Duodenal mucosa (tissue), 2 donors: ENCODE data around the gene ANKRD45.
"Not testable (repeated sequence)": the region's sequence is repeated elsewhere in the genome, so short reads cannot be mapped to it uniquely, and the experiment has no call there.

ENCODE experiments used
- H3K27ac ChIP-seq: one replicate; pipeline ENCODE4 v1.7.0; 2013; ENCODE audit warnings: low read depth, low read length
- H3K27me3 ChIP-seq, 2 donors: one replicate each; pipeline ENCODE4 v1.7.0; 2013; ENCODE audit warnings: low read length in 2 of 2, control low read depth in 1 of 2; ENCODE audit not compliant: insufficient read depth in 2 of 2, control insufficient read depth in 1 of 2
- H3K36me3 ChIP-seq, 2 donors: one replicate each; pipeline ENCODE4 v1.7.0; 2013; ENCODE audit warnings: low read length in 2 of 2, control low read depth in 1 of 2; ENCODE audit not compliant: insufficient read depth in 2 of 2, control insufficient read depth in 1 of 2
- H3K4me1 ChIP-seq, 2 donors: one replicate each; pipeline ENCODE4 v1.7.0; 2013; ENCODE audit warnings: low read length in 2 of 2, control low read depth in 1 of 2; ENCODE audit not compliant: insufficient read depth in 2 of 2, control insufficient read depth in 1 of 2
- H3K4me3 ChIP-seq, 2 donors: one replicate each; pipeline ENCODE4 v1.7.0; 2013; ENCODE audit warnings: low read length in 2 of 2, low read depth in 1 of 2
- H3K9ac ChIP-seq, 2 donors: one replicate each; pipeline ENCODE4 v1.7.0; 2013; ENCODE audit warnings: low read length in 2 of 2, low read depth in 1 of 2
- H3K9me3 ChIP-seq, 2 donors: one replicate each; pipeline ENCODE4 v1.7.0; 2013; ENCODE audit warnings: low read length in 2 of 2, control low read depth in 1 of 2; ENCODE audit not compliant: control insufficient read depth in 1 of 2

ANKRD45 gene

DNA sequence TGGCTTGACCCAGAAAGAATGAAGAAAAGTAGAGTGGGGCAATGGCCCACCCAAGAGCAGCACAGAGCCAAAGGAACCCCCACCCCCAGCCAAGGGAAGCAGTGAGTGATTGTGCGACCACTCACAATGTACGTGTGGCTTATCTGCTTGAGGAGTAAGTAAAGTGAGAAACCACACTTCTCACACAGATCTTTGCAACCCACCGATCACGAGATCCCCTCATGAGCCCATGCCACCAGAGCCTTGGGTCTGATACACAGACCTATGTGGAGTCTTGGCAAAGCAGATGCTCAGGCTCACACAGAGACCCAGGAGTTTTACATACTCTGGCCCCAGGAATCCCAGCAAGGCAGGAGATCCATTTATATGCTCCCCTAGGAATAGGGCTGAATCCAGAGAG, 52.8 kb downstream of the ANKRD45 start:
- Histone ChIP-seq H3K4me3 (no peak overlapping the region), H3K9ac (no peak overlapping the region), H3K36me3 (no peaks in the 10 kb centered on the region), H3K27ac (no peak overlapping the region), H3K4me1 (no peaks in the 10 kb centered on the region), H3K9me3 (peaks cover 0 to 3% of the 10 kb centered on the region in 2 donors), H3K27me3 (no peaks in the 10 kb centered on the region)

DNA sequence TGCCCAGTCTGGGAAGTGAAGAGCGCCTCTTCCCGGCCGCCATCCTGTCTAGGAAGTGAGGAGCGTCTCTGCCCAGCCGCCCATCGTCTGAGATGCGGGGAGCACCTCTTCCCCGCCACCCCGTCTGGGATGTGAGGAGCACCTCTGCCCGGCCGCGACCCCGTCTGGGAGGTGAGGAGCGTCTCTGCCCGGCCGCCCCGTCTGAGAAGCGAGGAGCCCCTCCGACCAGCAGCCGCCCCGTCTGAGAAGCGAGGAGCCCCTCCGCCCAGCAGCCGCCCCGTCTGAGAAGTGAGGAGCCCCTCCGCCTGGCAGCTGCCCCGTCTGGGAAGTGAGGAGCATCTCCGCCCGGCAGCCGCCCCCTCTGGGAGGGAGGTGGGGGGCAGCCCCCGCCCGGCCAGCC, 56.6 kb downstream of the ANKRD45 start:
- not testable (repeated sequence) for H3K4me1 ChIP-seq, H3K9me3 ChIP-seq, H3K36me3 ChIP-seq, H3K4me3 ChIP-seq, H3K27ac ChIP-seq, H3K9ac ChIP-seq, H3K27me3 ChIP-seq

DNA sequence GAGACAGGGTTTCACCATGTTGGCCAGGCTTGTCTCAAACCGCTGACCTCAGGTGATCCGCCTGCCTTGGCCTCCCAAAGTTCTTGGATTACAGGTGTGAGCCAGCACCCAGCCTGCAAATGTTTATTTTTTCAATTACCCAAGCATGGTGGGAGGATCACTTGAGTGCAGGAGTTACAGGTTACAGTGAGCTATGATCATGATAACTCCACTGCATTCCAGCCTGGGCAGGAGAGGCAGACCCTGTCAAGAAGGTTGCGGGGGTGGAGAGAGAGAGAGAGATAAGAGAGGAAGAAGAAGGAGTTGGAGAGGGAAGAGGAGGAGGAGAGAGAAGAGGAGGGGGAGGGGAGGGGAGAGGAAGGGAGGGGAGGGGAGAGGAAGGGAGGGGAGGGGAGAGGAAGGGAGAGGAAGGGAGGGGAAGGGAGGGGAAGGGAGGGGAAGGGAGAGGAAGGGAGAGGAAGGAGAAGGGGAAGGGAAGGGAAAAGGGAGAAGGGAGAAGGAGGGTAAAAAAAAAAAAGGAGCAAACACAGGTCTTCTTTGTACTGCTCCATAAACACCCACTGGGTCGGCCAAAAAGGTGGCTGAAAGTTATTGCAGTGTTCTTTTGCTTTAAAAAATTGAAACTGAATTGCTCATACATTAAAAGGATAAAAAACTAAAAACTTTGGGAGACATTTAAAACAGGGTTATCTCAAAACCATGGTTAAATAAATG, 61.0 kb downstream of the ANKRD45 start:
- H3K27ac ChIP-seq: no peak overlapping the region
- no peaks in the 10 kb centered on the region for H3K9me3 ChIP-seq
- H3K9ac ChIP-seq: no peak overlapping the region
- H3K4me1 ChIP-seq: no peaks in the 10 kb centered on the region
- H3K36me3 ChIP-seq: no peaks in the 10 kb centered on the region
- no peaks in the 10 kb centered on the region for H3K27me3 ChIP-seq
- H3K4me3 ChIP-seq: no peak overlapping the region

DNA sequence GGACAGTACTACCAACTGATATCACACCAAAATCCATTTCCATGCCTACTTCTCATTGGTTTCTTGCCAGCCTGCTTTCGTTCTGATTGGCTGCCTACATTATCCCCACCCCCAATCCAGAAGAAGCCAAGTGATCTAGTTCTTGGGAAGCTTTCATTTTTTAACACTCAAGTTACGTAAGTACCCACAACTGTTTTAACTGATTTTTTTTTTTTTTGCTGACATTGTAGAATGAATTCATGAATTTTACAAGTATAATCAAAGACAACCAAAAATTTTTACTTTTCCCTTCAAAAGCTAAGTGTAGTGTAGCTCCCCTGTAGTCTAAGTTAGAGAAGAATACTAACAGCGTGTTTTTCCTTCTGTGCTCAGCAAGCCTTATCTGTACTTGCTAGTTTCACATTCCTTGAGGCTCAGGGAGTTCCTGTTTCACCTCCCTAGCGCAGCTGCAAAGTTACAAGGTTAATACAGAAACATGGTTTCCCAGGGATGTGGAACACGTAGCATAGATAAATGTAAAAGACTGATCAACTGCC, 66.5 kb downstream of the ANKRD45 start, which contains the start of gene SLC9C2:
SLC9C2 (minus strand) TSS at position 17 of the 536 bp plus-strand sequence. CDS start 1,296 bp downstream, outside the sequence.
- Histone ChIP-seq H3K36me3 (no peaks in the 10 kb centered on the region), H3K9ac (no peak within 1 kb of the TSS), H3K4me1 (no peaks in the 10 kb centered on the region), H3K27ac (no peak within 1 kb of the TSS), H3K4me3 (peak within 1 kb of the TSS in 1 of 2 donors; percentile 9), H3K9me3 (no peaks in the 10 kb centered on the region), H3K27me3 (no peaks in the 10 kb centered on the region)

DNA sequence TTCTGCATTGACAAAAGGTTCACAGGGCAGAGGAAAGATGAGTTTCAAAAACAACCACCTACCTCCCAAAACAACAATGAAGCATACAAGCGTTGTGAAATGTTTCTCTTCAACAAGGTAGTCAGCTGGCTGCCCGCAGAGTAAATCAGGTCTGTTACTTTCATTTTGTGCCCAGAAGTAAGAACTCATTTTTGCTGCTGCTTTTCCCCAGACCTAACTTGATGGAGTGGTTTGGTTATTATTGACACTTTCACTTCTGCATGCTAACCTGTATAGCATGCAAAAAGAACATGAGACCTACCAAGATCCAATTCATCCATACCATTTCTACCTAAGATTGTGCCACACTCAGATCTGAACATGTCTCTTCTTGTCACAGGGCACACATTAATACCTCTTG, 68.1 kb downstream of the ANKRD45 start:
- Histone ChIP-seq H3K9me3 (no peaks in the 10 kb centered on the region), H3K4me3 (no peak overlapping the region), H3K4me1 (no peaks in the 10 kb centered on the region), H3K27ac (no peak overlapping the region), H3K9ac (no peak overlapping the region), H3K27me3 (peaks cover 0 to 2% of the 10 kb centered on the region in 2 donors), H3K36me3 (no peaks in the 10 kb centered on the region)

DNA sequence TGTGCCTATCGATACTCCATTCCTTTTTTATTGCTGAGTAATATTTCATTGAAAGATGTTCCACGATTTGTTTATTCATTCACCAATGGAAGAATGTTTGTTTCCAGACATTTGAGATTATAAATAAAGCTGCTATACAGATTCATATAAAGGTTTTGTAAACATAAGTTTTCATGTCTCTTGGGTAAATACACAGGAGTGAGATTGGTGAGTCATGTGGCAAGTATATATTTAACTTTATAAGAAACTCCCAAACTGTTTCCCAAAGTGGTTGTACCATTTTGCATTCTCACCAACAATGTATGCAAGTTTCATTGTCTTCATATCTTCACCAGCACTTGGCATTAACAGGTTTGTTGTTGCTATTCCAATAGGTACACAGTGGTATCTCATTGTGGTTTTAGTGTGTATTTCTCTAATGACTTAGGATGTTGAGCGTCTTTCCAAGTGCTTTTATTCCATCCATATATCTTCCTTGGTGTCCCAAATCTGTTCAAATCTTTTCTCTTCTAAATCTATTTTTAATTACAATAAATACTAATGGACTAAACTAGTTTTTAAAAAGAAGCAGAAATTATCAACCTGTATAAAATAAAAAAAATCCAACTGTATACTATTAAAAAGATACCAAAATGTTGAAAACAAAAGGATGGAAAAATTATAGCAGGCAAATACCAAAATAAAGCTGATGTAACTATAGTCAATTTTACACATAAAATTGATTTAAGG, 73.4 kb downstream of the ANKRD45 start:
- Histone ChIP-seq H3K27me3 (peaks cover 0 to 2% of the 10 kb centered on the region in 2 donors), H3K9me3 (no peaks in the 10 kb centered on the region), H3K36me3 (no peaks in the 10 kb centered on the region), H3K4me1 (no peaks in the 10 kb centered on the region), H3K4me3 (no peak overlapping the region), H3K9ac (no peak overlapping the region), H3K27ac (no peak overlapping the region)

DNA sequence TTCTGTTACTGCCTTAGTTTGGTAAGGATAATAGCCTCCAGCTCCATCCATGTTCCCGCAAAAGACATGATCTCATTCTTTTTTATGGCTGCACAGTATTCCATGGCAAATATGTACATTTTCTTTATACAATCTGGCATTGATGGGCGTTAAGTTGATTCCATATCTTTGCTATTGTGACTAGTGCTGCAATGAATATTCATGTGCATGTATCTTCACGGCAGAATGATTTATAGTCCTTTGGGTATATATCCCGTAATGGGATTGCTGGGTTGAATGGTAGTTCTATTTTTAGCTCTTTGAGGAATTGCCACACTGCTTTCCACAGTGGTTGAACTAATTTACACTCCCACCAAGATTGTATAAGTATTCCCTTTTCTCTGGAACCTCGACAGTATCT, 78.5 kb downstream of the ANKRD45 start:
- not testable (repeated sequence) for H3K36me3 ChIP-seq, H3K9me3 ChIP-seq, H3K4me3 ChIP-seq, H3K9ac ChIP-seq, H3K27ac ChIP-seq, H3K27me3 ChIP-seq, H3K4me1 ChIP-seq

DNA sequence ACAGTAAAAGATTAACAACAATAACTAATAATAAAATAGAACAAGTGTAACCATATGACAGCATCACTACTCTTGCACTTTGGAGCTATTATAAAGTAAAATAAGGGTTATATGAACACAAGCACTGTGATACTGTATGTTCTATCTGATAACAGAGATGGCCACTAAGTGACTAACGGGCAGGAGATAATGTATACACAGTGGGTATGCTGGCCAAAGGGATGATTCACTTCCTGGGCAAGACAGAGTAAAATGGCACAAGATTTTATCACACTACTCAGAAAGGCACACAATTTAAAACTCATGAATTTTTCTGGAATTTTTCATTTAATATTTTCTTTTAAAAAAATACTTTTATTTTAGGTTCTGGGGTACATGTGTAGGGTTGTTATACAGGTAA, 79.1 kb downstream of the ANKRD45 start:
- Histone ChIP-seq H3K27ac (no peak overlapping the region), H3K9ac (no peak overlapping the region), H3K4me3 (no peak overlapping the region), H3K4me1 (no peaks in the 10 kb centered on the region), H3K36me3 (no peaks in the 10 kb centered on the region), H3K27me3 (no peaks in the 10 kb centered on the region), H3K9me3 (no peaks in the 10 kb centered on the region)

DNA sequence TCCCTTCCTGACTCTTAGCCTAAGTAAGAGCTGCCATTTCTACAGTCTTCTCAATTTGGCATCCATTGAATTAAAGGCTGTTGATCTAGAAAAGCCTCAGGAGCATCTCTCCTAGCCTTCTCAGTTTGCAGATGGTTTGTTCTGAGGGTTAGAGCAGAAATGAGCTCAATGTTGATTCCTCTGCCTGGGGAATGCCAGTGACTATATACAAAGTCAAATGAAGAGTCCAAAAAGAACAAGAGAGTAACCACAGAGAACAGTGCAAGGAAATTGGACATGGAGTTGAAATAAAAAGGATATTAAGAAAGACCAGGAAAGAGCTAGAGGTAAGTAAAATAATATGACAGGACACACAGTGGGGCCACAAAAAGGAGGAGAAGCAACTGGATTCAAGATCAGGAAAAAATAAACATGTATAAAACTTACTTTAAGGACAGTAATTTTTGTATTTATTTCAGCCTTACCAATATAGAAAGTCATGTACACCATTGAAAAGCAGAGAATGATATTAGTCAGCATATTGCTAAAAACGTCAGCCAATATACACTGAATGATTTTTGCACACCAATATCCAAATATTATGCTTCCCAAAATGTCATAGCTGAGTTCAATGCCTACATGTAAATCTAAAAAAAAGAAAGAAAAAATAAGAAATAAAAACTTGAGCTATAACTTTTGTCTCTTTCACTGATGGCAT, 88.1 kb downstream of the ANKRD45 start:
- Histone ChIP-seq H3K4me3 (no peak overlapping the region), H3K36me3 (no peaks in the 10 kb centered on the region), H3K9ac (no peak overlapping the region), H3K27me3 (no peaks in the 10 kb centered on the region), H3K9me3 (no peaks in the 10 kb centered on the region), H3K4me1 (no peaks in the 10 kb centered on the region), H3K27ac (no peak overlapping the region)

DNA sequence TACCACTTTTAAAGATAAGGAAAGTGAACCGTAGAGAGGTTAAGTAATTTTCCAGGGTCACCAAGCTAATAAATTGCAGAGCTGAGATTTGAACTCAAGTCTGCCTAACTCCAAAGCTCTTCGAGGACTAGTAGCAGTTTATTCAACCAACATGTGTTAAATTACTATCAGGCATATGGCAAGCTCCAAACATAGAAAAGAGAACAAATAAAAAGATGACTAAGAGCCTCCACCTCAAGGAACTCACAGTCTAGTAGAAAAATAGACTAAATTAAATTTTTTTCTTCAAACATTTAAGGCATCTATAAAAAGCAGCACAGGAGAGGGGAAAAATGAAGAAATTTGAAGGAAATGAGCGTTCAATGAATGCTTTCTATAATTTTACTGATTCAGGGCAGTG, 89.0 kb downstream of the ANKRD45 start:
- no peak overlapping the region for H3K4me3 ChIP-seq
- H3K4me1 ChIP-seq: no peaks in the 10 kb centered on the region
- no peaks in the 10 kb centered on the region for H3K36me3 ChIP-seq
- H3K27me3 ChIP-seq: no peaks in the 10 kb centered on the region
- no peak overlapping the region for H3K27ac ChIP-seq
- no peak overlapping the region for H3K9ac ChIP-seq
- no peaks in the 10 kb centered on the region for H3K9me3 ChIP-seq
